ENCODE measurements around the gene B9D2.

DNA sequence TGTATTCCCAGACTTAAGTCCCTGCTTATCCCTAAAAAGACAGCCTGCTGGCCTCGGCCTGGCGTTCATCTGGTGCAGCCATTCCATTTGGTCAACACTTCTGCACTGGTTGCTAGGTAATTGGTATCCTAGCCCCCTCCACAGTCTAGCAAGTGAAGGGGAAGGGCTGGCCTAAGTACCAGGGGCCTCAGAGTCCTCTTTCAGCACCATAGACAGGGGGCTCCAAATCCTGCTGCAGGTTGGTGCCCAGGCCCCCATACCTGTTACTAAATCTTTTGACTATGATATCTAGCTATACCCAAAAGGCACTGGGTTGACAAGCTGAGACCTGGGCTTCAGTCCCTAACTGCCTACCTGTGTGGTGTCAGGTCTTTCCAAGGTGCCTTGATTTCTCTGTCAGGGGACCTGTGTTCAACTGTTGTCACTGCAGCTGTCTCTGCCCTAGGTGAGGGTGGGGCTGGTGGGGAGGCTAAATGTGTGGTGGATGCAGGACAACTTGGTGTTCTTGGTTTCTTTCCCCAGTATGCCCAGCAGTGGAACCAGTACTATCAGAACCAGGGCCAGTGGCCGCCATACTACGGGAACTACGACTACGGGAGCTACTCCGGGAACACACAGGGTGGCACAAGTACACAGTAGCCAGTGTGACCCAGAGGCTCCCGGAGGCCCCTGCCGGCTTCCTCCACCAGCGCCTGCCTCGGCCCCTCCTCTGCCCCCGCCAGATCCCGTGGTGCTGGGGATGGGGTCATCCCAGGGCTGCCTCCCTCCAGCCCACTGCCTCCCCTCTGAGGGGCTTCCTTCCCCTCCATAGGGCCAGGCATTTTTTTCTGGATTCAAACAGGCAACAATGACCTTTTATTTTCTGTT lies 57.8 kb downstream of the B9D2 start:
- TF ChIP-seq EZH2 (IDR thresholded peaks at IDR 0.05) (no peak), RAD21 (IDR thresholded peaks at IDR 0.05; ENCODE audit: low read depth) (no peak), POLR2A (IDR thresholded peaks at IDR 0.05; ENCODE audit: borderline replicate concordance, extremely low read depth, insufficient read depth, insufficient read length) (no peak), YY1 (IDR thresholded peaks at IDR 0.05; ENCODE audit: extremely low read depth, insufficient replicate concordance, low read depth, low read length) (no peak), POLR2AphosphoS5 (IDR thresholded peaks at IDR 0.05; ENCODE audit: low read depth, low read length) (no peak; the same call in 1 of the 2 replicates), EZH2phosphoT487 (IDR thresholded peaks at IDR 0.05; ENCODE audit: borderline replicate concordance) (no peak), SIN3A (IDR thresholded peaks at IDR 0.05; ENCODE audit: low read depth) (no peak), FOSL1 (IDR thresholded peaks at IDR 0.05; ENCODE audit: low read depth) (no peak), SP1 (IDR thresholded peaks at IDR 0.05; ENCODE audit: low read depth) (no peak), CEBPB (IDR thresholded peaks at IDR 0.05; ENCODE audit: low read depth) (no peak), SRF (IDR thresholded peaks at IDR 0.05; ENCODE audit: low read depth) (no peak)
- TF ChIP-seq, protein P1, sequence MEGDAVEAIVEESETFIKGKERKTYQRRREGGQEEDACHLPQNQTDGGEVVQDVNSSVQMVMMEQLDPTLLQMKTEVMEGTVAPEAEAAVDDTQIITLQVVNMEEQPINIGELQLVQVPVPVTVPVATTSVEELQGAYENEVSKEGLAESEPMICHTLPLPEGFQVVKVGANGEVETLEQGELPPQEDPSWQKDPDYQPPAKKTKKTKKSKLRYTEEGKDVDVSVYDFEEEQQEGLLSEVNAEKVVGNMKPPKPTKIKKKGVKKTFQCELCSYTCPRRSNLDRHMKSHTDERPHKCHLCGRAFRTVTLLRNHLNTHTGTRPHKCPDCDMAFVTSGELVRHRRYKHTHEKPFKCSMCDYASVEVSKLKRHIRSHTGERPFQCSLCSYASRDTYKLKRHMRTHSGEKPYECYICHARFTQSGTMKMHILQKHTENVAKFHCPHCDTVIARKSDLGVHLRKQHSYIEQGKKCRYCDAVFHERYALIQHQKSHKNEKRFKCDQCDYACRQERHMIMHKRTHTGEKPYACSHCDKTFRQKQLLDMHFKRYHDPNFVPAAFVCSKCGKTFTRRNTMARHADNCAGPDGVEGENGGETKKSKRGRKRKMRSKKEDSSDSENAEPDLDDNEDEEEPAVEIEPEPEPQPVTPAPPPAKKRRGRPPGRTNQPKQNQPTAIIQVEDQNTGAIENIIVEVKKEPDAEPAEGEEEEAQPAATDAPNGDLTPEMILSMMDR (IDR thresholded peaks at IDR 0.05 in 2 of 3, conservative IDR thresholded peaks at IDR 0.05 in 1 of 3; ENCODE audit: borderline replicate concordance in 1 of 3, insufficient read depth in 1 of 3, low read depth in 2 of 3, low read length in 2 of 3): no peak
- TF ChIP-seq, protein P2, sequence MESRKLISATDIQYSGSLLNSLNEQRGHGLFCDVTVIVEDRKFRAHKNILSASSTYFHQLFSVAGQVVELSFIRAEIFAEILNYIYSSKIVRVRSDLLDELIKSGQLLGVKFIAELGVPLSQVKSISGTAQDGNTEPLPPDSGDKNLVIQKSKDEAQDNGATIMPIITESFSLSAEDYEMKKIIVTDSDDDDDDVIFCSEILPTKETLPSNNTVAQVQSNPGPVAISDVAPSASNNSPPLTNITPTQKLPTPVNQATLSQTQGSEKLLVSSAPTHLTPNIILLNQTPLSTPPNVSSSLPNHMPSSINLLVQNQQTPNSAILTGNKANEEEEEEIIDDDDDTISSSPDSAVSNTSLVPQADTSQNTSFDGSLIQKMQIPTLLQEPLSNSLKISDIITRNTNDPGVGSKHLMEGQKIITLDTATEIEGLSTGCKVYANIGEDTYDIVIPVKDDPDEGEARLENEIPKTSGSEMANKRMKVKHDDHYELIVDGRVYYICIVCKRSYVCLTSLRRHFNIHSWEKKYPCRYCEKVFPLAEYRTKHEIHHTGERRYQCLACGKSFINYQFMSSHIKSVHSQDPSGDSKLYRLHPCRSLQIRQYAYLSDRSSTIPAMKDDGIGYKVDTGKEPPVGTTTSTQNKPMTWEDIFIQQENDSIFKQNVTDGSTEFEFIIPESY (IDR thresholded peaks at IDR 0.05; ENCODE audit: extremely low read depth, insufficient replicate concordance, low read length): no peak
